WERI-Rb-1 (cell line): Measurements from ENCODE around the gene RSBN1.
"Not testable (repeated sequence)": the region's sequence is repeated elsewhere in the genome, so short reads cannot be mapped to it uniquely, and the experiment has no call there.

Source experiments
- DNase-seq: peaks from one replicate; pipeline ENCODE4 v3.0.0-alpha.2; 2020
- H3K27ac ChIP-seq: fragments of 250-450 bp; sonication (Bioruptor Pico); 2 replicates; pipeline ENCODE4 v1.5.1; 2020; ENCODE audit warnings: mild to moderate bottlenecking, moderate library complexity
- H3K27me3 ChIP-seq: fragments of 250-450 bp; sonication (Bioruptor Pico); 2 replicates; pipeline ENCODE4 v1.5.1; 2021; ENCODE audit warnings: mild to moderate bottlenecking, low read depth, moderate library complexity; ENCODE audit not compliant: insufficient read depth, severe bottlenecking
- H3K36me3 ChIP-seq: fragments of 250-450 bp; sonication (Bioruptor Pico); 2 replicates; pipeline ENCODE4 v1.5.1; 2020; ENCODE audit warnings: mild to moderate bottlenecking, moderate library complexity
- H3K4me3 ChIP-seq: 2 replicates; pipeline ENCODE4 v1.5.1; 2011; ENCODE audit warnings: low read depth, mild to moderate bottlenecking, control low read depth, low read length
- H3K9me3 ChIP-seq: fragments of 250-450 bp; sonication (Bioruptor Pico); 2 replicates; pipeline ENCODE4 v1.5.1; 2021; ENCODE audit warnings: mild to moderate bottlenecking, moderate library complexity; ENCODE audit not compliant: severe bottlenecking
- TF ChIP-seq, protein P1 (sequence below): IDR thresholded peaks from 2 replicates; pipeline ENCODE4 v1.5.1; 2011; ENCODE audit warnings: low read depth, mild to moderate bottlenecking, control low read depth, inconsistent platforms, low read length

Gene RSBN1

GRCh38 chr1:113761937-113762336 is 50.3 kb downstream of the RSBN1 start:
- Histone ChIP-seq H3K27ac (no peak overlapping the region), H3K4me3 (no peak overlapping the region), H3K36me3 (peaks cover 14% of the 10 kb centered on the region), H3K27me3 (no peaks in the 10 kb centered on the region), H3K9me3 (no peaks in the 10 kb centered on the region)
- TF ChIP-seq, protein P1, sequence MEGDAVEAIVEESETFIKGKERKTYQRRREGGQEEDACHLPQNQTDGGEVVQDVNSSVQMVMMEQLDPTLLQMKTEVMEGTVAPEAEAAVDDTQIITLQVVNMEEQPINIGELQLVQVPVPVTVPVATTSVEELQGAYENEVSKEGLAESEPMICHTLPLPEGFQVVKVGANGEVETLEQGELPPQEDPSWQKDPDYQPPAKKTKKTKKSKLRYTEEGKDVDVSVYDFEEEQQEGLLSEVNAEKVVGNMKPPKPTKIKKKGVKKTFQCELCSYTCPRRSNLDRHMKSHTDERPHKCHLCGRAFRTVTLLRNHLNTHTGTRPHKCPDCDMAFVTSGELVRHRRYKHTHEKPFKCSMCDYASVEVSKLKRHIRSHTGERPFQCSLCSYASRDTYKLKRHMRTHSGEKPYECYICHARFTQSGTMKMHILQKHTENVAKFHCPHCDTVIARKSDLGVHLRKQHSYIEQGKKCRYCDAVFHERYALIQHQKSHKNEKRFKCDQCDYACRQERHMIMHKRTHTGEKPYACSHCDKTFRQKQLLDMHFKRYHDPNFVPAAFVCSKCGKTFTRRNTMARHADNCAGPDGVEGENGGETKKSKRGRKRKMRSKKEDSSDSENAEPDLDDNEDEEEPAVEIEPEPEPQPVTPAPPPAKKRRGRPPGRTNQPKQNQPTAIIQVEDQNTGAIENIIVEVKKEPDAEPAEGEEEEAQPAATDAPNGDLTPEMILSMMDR: no peak
- no peak for DNase-seq

DNA sequence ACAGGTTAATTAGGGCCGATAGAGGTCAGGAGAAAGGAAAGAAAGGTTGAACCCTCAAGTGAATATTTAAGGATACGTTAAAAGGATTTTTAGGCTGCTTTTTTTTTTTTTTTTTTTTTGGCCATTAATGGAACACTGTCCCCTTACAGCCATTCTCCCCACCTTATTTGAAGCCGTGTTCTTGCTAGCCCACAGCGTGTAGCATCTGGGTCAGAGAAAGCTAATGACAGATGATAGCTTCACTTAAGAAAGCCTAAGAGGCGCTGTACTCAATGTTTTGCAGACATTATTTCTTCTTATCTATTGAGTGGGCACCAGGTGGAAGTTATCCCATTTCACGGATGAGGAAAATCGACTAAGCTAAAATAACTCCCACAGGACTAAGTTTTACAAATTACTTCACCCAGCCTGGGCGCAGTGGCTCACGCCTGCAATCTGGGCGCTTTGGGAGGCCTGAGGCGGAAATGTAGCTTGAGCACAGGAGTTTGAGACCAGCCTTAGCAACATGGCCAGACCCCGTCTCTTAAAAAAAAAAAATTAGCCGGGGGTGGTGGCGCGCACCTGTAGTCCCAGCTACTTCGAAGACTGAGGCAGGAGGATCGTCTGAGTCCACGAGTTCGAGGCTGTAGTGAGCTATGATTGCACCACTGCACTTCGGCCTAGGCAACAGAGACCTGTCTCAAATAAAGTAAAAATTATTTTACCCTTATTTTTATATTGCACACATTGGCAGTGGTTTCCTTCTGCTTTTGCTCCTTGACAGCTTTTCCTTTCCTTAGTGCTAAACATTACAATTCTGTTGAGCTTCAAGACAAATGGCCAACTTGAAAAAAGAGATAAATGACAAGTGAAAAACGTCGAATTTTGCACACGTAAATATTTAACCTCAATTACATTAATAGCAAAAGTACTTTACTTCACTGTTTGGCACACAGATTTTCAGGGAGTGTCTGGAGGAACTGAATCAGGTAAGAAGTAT is 51.9 kb downstream of the RSBN1 start:
- Histone ChIP-seq H3K27ac (peak overlapping the region; percentile 97), H3K4me3 (peak overlapping the region; percentile 91), H3K36me3 (peaks cover 5% of the 10 kb centered on the region; the same call in 1 of the 2 replicates), H3K27me3 (no peaks in the 10 kb centered on the region), H3K9me3 (no peaks in the 10 kb centered on the region)
- no peak for DNase-seq
- TF ChIP-seq, protein P1: no peak

DNA sequence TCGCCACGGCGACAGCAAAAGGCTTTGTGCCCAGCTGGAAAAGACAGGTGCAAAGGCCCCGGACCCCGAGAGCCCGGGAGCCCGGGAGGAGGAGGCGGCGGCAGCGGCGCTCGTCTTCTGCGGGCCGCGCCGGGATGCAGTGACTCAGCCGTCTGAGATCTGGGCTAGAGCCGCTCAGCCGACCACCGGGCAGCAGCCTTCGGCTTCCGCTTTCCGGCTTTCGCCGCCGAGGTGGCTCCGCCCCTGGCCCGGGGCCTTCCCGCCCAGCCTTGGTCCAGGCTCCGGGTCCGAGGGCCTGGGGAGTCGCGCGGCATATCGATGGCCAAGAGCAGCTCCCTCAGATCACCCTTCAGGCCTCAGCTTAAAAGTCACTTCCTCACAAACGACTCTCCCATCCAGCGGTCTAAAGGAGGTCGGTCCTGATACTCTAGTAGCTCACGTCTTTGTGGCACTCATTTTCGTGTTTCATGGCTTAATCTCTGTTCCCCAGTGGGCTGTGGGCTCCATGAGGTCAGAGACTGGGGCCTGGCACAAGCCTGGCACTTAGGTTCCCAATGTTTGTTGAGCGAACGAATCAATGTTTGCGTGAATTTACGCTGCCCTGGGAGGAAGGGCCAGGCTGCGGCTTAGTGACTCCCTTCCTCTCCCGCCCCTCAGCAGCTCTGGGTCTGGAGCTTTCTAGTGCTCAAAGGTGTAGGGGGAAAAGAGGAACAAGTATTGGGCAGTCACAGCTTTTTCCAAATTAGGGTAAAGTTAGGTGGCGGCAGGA is 52.8 kb downstream of the RSBN1 start, which contains the start of gene PHTF1:
Gene PHTF1 (minus strand): TSS at position 154 of the 769 bp plus-strand sequence. CDS start 783 bp downstream, outside the sequence.
- Histone ChIP-seq H3K27ac (peak within 1 kb of the TSS; percentile 97), H3K9me3 (no peaks in the 10 kb centered on the region), H3K4me3 (peak within 1 kb of the TSS; percentile 91), H3K27me3 (no peaks in the 10 kb centered on the region), H3K36me3 (no peaks in the 10 kb centered on the region; the same call in 1 of the 2 replicates)
- peak; percentile 83 for DNase-seq
- TF ChIP-seq, protein P1: no peak

- peak; percentile 67 for DNase-seq
- TF ChIP-seq, protein P1: no peak
- H3K27me3 ChIP-seq: no peaks in the 10 kb centered on the region
- peak overlapping the region; percentile 97 for H3K27ac ChIP-seq
- H3K9me3 ChIP-seq: no peaks in the 10 kb centered on the region
- H3K4me3 ChIP-seq: peak overlapping the region; percentile 91
- no peaks in the 10 kb centered on the region; the same call in none of the 2 replicates for H3K36me3 ChIP-seq
Measured at GRCh38 chr1:113758631-113759332, 53.5 kb downstream of the RSBN1 start.

DNA sequence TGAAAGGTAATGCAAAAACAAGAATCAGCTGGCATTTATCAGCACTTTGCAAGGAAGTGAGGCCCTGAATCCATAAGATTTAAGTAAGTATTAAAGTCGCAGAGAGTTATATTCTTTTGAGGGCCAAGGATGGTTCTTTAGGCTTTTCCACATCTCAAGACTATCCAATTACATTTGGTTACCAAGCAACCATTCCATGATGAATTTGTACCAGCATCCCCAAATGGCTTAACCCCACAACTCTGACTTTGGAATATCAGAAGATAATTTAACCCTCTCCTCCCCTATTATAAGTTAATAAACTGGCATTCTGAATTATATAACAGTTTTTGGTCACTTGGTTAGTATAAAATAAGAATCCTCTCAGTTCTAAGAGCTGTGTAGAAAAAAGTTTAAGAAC is 55.8 kb downstream of the RSBN1 start:
- no peak for DNase-seq
- TF ChIP-seq, protein P1: no peak
- no peak overlapping the region for H3K4me3 ChIP-seq
- peaks cover 16% of the 10 kb centered on the region for H3K36me3 ChIP-seq
- H3K27ac ChIP-seq: no peak overlapping the region
- no peaks in the 10 kb centered on the region for H3K27me3 ChIP-seq
- no peaks in the 10 kb centered on the region for H3K9me3 ChIP-seq

DNA sequence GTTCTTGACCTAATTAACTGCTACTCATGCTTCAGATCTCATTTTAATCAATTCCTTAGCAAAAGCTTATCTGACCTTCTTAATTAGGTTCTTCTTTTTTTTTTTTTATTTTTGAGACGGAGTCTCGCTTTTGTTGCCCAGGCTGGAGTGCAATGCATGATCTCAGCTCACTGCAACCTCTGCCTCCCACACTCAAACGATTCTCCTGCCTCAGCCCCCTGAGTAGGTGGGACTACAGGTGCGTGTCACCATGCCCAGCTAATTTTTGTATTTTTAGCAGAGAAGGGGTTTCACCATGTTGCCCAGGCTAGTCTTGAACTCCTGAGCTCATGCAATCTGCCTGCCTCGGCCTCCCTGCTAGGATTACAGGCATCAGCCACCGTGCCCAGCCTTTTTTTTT is 58.9 kb downstream of the RSBN1 start:
- H3K9me3 ChIP-seq, H3K27me3 ChIP-seq, H3K4me3 ChIP-seq, DNase-seq, H3K27ac ChIP-seq: not testable (repeated sequence)
- peaks cover 28% of the 10 kb centered on the region for H3K36me3 ChIP-seq
